Common myeloid progenitor, CD34-positive (primary cell): Measurements from ENCODE around the gene AKNA.

Experiments used
- CTCF ChIA-PET: fragments of 350-600 bp; sonication (Branson Sonifier 250); formaldehyde crosslinking; loops from one replicate; lab custom pipeline; 2021; ENCODE audit warnings: antibody characterized with exemption; lab: Charles Lee
- POLR2A ChIA-PET: fragments of 350-600 bp; sonication (Branson Sonifier 250); formaldehyde crosslinking; loops from one replicate; lab custom pipeline; 2021; ENCODE audit warnings: antibody characterized with exemption; lab: Charles Lee
- DNase-seq, 3 donors: peaks; one replicate each; pipeline versions ENCODE4 v3.0.0 to v3.0.0-alpha.2; 2013
- H3K27ac ChIP-seq, 2 experiments: 1 replicate in 1 of 2; 2 replicates in 1 of 2; pipeline ENCODE4 v1.7.0; 2013; ENCODE audit warnings: inconsistent platforms in 2 of 2, low read length in 2 of 2, mild to moderate bottlenecking in 2 of 2, low read depth in 1 of 2, moderate library complexity in 1 of 2; ENCODE audit not compliant: severe bottlenecking in 2 of 2, insufficient read depth in 1 of 2, poor library complexity in 1 of 2
- H3K27me3 ChIP-seq, 5 experiments: replicated peaks in 2 of 5; 1 replicate in 3 of 5; 2 replicates in 2 of 5; pipeline versions ENCODE4 v1.6.1 to v1.7.0; 2013; ENCODE audit warnings: low read length in 4 of 5, mild to moderate bottlenecking in 2 of 5, moderate library complexity in 2 of 5, inconsistent platforms in 1 of 5; ENCODE audit not compliant: insufficient read depth in 5 of 5, control insufficient read depth in 4 of 5
- H3K36me3 ChIP-seq, 4 experiments: 1 replicate in 2 of 4; 2 replicates in 2 of 4; pipeline versions ENCODE4 v1.6.1 to v1.7.0; 2013; ENCODE audit warnings: low read length in 3 of 4, control low read depth in 1 of 4, mild to moderate bottlenecking in 1 of 4; ENCODE audit not compliant: control insufficient read depth in 4 of 4, insufficient read depth in 4 of 4
- H3K4me1 ChIP-seq, 4 experiments: 1 replicate in 3 of 4; 2 replicates in 1 of 4; pipeline versions ENCODE4 v1.6.1 to v1.7.1; 2013; ENCODE audit warnings: low read length in 3 of 4, mild to moderate bottlenecking in 3 of 4, control low read depth in 1 of 4, inconsistent platforms in 1 of 4, moderate library complexity in 1 of 4; ENCODE audit not compliant: control insufficient read depth in 4 of 4, insufficient read depth in 4 of 4; ENCODE audit errors: control extremely low read depth in 1 of 4
- H3K4me3 ChIP-seq, 7 experiments: 1 replicate in 4 of 7; 2 replicates in 3 of 7; pipeline versions ENCODE4 v1.5.1 to v1.7.0; 2013; ENCODE audit warnings: mild to moderate bottlenecking in 7 of 7, low read length in 6 of 7, moderate library complexity in 6 of 7, inconsistent platforms in 2 of 7, low read depth in 2 of 7, control low read depth in 1 of 7; ENCODE audit not compliant: insufficient read depth in 4 of 7, control insufficient read depth in 1 of 7; ENCODE audit errors: extremely low read depth in 1 of 7
- H3K9me3 ChIP-seq, 5 experiments: 1 replicate in 4 of 5; 2 replicates in 1 of 5; pipeline versions ENCODE4 v1.6.1 to v1.7.1; 2013; ENCODE audit warnings: low read length in 4 of 5, mild to moderate bottlenecking in 2 of 5, inconsistent platforms in 1 of 5, low read depth in 1 of 5, moderate library complexity in 1 of 5; ENCODE audit not compliant: control insufficient read depth in 4 of 5, insufficient read depth in 2 of 5; ENCODE audit errors: control extremely low read depth in 1 of 5
- WGBS: methylation state at CpG from one replicate; pipeline ENCODE4 v1.1.5; 2013; ENCODE audit not compliant: insufficient coverage; 5-methylcytosine and 5-hydroxymethylcytosine counted together

The AKNA gene

GRCh38 chr9:114367366-114367765, 20.4 kb downstream of the AKNA start:
- ChIA-PET POLR2A (interaction anchor here (2.5 kb wide), 1 partner anchor 20 kb away, joined by 8 read pairs; the partner anchor contains the start of gene AKNA), CTCF (interaction anchor here (0.8 to 15.2 kb wide), 4 partner anchors 12 to 28 kb away, joined by 3 to 255 read pairs (median 4); partner anchors contain the start of gene AKNA)
- peaks cover 22 to 89% (median 47%) of the 10 kb centered on the region in 4 experiments for H3K36me3 ChIP-seq
- WGBS: 64% methylated on average over 2 of the region's 6 CpGs
- peak overlapping the region; percentile 58 to 60 for H3K27ac ChIP-seq
- no peak for DNase-seq
- H3K4me3 ChIP-seq: peak overlapping the region in 1 of 7 experiments; percentile 10
- H3K9me3 ChIP-seq: no peaks in the 10 kb centered on the region
- H3K27me3 ChIP-seq: no peaks in the 10 kb centered on the region
- peaks cover 47 to 91% (median 81%) of the 10 kb centered on the region in 4 experiments for H3K4me1 ChIP-seq

DNA sequence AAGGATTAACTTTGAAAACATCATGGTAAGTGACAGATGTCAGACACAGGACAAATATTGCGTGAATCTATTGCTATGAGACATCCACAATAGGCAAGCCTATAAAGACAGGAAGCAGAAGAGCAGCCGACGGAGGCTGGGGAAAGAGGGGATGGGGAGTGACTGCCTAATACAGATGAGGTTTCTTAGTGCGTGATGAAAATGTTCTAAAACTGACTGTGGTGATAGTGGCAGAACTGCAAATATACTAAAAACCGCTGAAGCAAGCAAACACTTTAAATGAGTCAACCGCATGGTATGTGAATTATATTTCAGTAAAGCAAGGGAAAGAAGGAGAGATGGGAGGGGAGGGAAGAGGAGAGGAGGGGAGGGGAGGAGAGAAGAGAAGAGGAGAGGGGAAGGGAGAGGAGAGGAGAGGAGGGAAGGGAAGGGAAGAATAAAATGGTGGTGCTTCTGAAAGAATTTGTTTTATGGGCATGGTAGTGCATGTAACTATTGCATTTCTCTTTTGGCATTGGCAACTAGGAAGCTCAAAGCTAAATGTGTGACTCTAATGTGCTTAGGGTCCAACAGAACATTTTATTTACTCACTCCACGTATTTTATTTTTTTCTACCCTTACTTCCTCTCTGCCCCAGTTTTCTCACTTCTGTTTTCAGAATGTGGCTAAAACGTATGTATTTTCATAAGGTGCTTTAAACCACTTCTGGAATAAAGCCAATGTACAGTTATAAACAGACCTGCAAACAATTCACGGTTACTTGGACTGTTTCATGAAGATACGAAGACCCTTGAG, 21.3 kb downstream of the AKNA start:
- DNase-seq: peak in 2 of 3 donors; percentile 68 to 72
- CTCF ChIA-PET: interaction anchor here (0.8 to 15.2 kb wide), 7 partner anchors 11 to 28 kb away, joined by 3 to 255 read pairs (median 4); partner anchors contain the start of gene AKNA
- Histone ChIP-seq H3K4me3 (peak overlapping the region in 2 of 7 experiments; percentile 7 to 19), H3K4me1 (peaks cover 45 to 82% (median 73%) of the 10 kb centered on the region in 4 experiments), H3K36me3 (peaks cover 27 to 89% (median 51%) of the 10 kb centered on the region in 4 experiments), H3K9me3 (no peaks in the 10 kb centered on the region), H3K27me3 (no peaks in the 10 kb centered on the region), H3K27ac (peak overlapping the region; percentile 58 to 60)
- WGBS: 31% methylated on average over 8 of the region's 10 CpGs
- POLR2A ChIA-PET: interaction anchor here (2.5 kb wide), 1 partner anchor 21 kb away, joined by 8 read pairs; the partner anchor contains the start of gene AKNA

- WGBS: no CpG with 5 or more reads among the region's 2 CpGs
- Histone ChIP-seq H3K27me3 (no peaks in the 10 kb centered on the region), H3K36me3 (peaks cover 35 to 91% (median 62%) of the 10 kb centered on the region in 4 experiments), H3K4me1 (peaks cover 40 to 69% (median 59%) of the 10 kb centered on the region in 4 experiments), H3K9me3 (no peaks in the 10 kb centered on the region), H3K27ac (peak overlapping the region in 1 of 2 experiments; percentile 55), H3K4me3 (no peak overlapping the region)
- POLR2A ChIA-PET: interaction anchor here (2.5 kb wide), 1 partner anchor 23 kb away, joined by 8 read pairs; the partner anchor contains the start of gene AKNA
- CTCF ChIA-PET: interaction anchor here (1.0 to 15.2 kb wide), 6 partner anchors 12 to 288 kb away, joined by 3 to 255 read pairs (median 4); partner anchors contain the start of gene AKNA
- DNase-seq: no peak
Observed at GRCh38 chr9:114365194-114365593, 22.6 kb downstream of the AKNA start.

DNA sequence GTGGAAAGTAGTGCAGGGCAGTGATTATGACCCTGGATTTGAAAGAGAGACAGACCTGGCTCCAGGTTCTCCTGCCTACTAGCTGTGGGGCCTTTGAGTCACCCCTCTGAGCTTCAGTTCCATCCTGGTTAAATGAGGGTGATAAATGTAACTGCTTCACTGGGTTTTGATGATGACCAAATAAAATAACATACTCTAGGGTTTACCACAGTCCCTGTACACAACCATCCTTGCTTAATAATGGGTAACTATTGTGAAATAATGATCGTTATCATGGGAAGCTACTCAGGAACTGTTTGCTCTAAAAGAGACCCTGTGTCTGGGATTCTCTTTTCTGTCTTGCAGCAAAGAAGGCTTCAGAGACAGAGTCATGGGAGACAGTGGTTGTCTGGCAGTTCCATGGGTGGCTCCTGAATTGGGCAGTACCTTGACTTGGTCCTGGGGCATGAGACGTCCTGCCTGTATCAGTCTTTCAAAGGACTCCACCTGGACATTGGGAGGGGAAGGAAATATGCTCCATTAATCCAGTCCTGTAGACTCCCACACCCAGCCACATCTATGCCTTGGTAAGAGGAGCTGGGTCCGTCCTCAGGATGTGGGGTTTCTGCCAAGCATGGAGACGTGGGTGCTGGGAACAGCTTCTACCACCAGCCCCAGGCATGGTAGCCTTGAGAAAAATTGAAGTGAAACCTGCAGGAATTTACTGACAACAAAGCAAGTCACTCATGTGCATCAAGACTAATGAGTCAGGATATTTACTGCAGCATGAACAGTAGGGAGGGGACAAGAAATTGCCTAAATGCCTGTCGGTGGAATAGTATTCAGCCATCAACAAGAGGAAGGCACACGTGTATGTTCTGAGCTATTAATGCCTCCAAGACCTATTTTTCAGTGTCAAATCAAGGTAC, 23.4 kb downstream of the AKNA start:
- CTCF ChIA-PET: interaction anchor here (0.8 to 15.2 kb wide), 5 partner anchors 14 to 289 kb away, joined by 3 to 255 read pairs (median 4); partner anchors contain the start of gene AKNA
- H3K27me3 ChIP-seq: no peaks in the 10 kb centered on the region
- no peaks in the 10 kb centered on the region for H3K9me3 ChIP-seq
- peak overlapping the region in 1 of 2 experiments; percentile 55 for H3K27ac ChIP-seq
- DNase-seq: peak; percentile 63 to 78 (median 75)
- H3K36me3 ChIP-seq: peaks cover 43 to 92% (median 65%) of the 10 kb centered on the region in 4 experiments
- peak overlapping the region in 1 of 7 experiments; percentile 23 for H3K4me3 ChIP-seq
- POLR2A ChIA-PET: interaction anchor here (0.9 kb wide), 1 partner anchor 23 kb away, joined by 3 read pairs; the partner anchor contains the start of gene AKNA
- 20% methylated on average over 1 of the region's 6 CpGs for WGBS
- peaks cover 40 to 61% (median 52%) of the 10 kb centered on the region in 4 experiments for H3K4me1 ChIP-seq

GRCh38 chr9:114363424-114363823, 24.4 kb downstream of the AKNA start:
- Histone ChIP-seq H3K27ac (peak overlapping the region in 1 of 2 experiments; percentile 55), H3K36me3 (peaks cover 44 to 90% (median 66%) of the 10 kb centered on the region in 4 experiments), H3K27me3 (no peaks in the 10 kb centered on the region), H3K4me3 (no peak overlapping the region), H3K9me3 (no peaks in the 10 kb centered on the region), H3K4me1 (peaks cover 38 to 53% (median 46%) of the 10 kb centered on the region in 4 experiments)
- no peak for DNase-seq
- ChIA-PET CTCF (interaction anchor here (0.8 to 15.2 kb wide), 2 partner anchors 13 to 26 kb away, joined by 3 to 255 read pairs; partner anchors contain the start of gene AKNA), POLR2A (interaction anchor here (0.9 kb wide), 1 partner anchor 24 kb away, joined by 3 read pairs; the partner anchor contains the start of gene AKNA)
- WGBS: 50% methylated on average over 1 of the region's 2 CpGs

GRCh38 chr9:114362394-114362793, 25.4 kb downstream of the AKNA start:
- 89% methylated on average over 10 of the region's 12 CpGs for WGBS
- CTCF ChIA-PET: interaction anchor here (15.2 kb wide), 1 partner anchor 27 kb away, joined by 255 read pairs; the partner anchor contains the start of gene AKNA

More at GRCh38 chr9:114362394-114362793, 25.4 kb downstream of the AKNA start:
- Histone ChIP-seq H3K36me3 (peaks cover 47 to 90% (median 65%) of the 10 kb centered on the region in 4 experiments), H3K9me3 (no peaks in the 10 kb centered on the region), H3K4me3 (no peak overlapping the region), H3K4me1 (peaks cover 30 to 43% (median 40%) of the 10 kb centered on the region in 4 experiments), H3K27ac (no peak overlapping the region), H3K27me3 (no peaks in the 10 kb centered on the region)
- no peak for DNase-seq
- POLR2A ChIA-PET: interaction anchor here (0.6 to 1.2 kb wide), 2 partner anchors 9 to 11 kb away, joined by 3 read pairs; no protein-coding TSS in a partner anchor
